ENCODE measurements around the gene CLCN1. TPM values are rescaled to one million over a fixed set of nuclear protein-coding genes. Genes with fewer than 3 reads are reported as not detected.
A peak's percentile ranks its signal among the peaks of the same experiment; 100 is the strongest.

CLCN1 gene
- polyA plus RNA-seq, 4 donors = 0.10 to 0.24 (median 0.12) TPM

DNA sequence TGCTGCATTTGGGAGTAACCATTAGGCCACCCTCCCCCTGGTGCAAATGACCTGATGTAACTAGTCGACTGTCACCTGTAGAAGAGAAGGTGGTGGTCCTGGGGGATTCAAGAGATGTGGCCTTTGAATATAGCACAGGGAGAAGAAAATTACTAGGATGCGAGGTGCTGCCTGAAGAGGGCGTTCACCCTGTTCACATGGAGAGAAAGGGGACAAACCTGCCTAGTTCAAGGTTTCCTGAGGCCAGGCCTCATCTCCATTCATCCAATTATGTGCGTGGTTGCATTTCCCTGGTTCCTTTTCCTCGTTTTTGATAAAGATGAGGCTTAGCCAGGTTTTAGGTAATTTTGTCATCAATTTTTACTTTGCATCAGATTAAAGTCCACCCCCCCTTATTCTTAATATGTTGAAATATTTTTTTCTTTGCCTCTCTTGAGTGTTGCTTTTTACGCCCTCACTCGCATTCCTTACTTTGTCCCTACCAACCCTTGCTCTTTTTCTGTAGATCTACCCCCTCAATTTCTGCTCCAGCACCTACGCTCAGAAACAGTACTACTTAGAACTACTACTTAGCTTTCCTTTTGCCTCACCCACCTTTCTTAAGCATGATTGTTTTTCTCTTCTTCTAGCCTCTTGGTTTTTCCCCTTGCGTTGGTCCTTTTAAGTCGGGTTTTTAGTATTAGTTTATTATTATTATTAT is 13.7 kb downstream of the CLCN1 start:
- no peak for DNase-seq (ENCODE audit: low read depth in 4 of 4, low spot score in 3 of 4)

DNA sequence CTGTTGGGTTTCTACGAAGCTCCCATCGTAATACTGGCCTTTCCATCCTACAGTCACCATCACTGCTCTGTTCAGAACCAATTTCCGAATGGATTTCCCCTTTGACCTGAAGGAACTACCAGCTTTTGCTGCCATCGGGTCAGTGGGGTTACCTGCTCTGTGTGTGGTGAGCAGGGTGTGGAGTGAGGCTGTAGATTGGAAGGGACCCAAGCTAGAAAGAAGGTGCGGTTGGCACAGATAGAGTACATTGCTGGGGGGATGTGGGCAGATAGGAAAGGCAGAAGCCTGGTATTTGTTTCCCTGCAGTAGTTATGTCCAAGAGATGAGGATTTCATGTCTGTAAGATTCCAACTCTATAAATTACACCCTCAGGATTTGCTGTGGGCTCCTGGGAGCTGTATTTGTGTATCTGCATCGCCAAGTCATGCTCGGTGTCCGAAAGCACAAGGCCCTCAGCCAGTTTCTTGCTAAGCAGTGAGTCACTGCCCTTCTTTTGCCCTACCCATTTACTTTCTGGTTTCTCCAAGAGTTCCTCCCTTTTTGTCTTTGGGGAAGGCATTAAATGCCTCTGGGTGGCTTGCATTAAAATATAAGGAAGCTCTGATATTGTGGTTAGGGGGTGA is 15.4 kb downstream of the CLCN1 start:
- no peak for DNase-seq (ENCODE audit: low read depth in 4 of 4, low spot score in 3 of 4)

DNA sequence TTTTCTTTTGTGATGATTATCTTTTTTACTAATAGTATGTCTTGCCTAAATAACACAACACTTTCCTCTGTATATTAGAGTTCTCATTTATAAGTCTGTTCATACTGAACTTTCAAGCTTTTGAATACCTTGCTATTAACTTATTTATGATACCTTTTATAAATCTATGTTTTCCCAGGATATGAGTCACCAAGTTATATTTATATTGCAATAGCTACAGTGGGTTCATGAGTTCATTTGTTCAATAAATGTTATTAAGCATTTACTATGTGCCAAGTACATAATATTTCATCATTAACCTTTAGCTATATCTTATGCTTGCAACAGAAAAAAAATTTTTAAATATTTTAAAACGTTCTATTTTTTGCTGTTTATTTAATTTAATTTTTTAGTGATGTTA is 18.3 kb downstream of the CLCN1 start:
- DNase-seq (ENCODE audit: low read depth in 4 of 4, low spot score in 3 of 4) = no peak

DNA sequence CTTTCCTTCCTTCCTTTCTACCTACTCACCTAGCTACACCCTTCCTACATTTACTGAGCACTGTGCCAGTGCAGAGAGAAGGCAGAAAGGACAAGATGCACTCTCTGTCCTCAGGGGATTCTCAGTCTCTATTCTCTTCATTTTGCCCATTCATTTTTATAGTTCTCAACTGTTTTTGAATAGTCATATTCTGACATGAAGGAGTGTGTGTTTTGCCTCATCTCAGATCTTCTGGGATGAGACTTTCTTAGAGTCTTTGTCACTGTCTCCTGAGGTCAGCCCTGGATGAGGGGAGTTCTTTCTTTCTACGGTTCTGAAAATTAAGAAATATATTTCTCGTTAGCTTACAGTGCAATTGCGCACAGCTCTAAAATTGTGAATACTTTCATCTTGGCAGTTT is 21.3 kb downstream of the CLCN1 start:
- no peak for DNase-seq (ENCODE audit: low read depth in 4 of 4, low spot score in 3 of 4)

DNA sequence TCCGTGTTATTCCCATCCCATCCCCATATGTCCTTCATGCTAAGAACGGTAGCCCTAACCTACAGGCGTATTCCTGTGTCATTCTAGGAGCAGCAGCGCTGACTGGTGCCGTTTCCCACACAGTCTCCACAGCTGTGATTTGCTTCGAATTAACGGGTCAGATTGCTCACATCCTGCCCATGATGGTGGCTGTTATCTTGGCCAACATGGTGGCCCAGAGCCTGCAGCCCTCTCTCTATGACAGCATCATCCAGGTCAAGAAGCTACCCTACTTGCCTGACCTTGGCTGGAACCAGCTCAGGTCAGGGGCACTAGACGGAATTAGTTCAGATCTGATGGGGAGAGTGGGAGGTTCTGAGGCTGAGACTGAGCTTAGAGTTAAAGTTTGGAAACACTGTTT is 25.9 kb downstream of the CLCN1 start:
- no peak for DNase-seq (ENCODE audit: low read depth in 4 of 4, low spot score in 3 of 4)

DNA sequence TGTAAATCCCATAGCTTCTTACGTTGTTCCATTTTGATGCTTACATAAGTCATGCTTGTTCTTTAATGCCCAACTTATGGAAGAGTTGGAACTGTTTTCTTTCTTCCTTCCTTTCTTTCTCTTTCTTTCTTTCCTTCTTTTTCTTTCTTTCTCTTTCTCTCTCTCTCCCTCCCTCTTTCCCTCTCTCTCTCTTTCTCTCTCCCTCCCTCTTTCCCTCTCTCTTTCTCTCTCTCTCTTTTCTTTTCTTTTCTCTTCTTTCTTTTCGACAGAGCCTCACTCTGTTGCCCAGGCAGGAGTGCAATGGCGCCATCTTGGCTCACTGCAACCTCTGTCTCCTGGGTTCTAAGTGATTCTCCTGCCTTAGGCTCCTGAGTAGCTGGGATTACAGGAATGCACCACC is 27.7 kb downstream of the CLCN1 start:
- no peak for DNase-seq (ENCODE audit: low read depth in 4 of 4, low spot score in 3 of 4)

DNA sequence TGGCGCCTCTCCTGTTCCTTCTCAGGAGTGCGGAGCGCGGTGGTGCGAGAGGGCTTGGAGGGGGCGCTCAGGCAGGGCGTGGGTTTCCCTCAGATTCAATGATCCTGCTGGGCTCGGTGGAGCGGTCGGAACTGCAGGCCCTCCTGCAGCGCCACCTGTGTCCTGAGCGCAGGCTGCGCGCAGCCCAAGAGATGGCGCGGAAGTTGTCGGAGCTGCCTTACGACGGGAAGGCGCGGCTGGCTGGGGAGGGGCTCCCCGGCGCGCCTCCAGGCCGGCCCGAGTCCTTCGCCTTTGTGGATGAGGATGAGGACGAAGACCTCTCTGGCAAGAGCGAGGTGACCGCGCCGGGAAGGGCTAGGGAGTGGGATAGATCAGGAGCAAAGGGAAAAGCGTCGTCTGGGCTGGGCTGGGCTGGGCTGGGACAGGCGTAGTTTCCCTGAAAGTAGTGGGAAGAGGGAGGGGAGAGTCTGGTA is 29.6 kb downstream of the CLCN1 start:
- DNase-seq (ENCODE audit: low read depth in 4 of 4, low spot score in 3 of 4) = peak in 2 of 4 donors; percentile 37 to 45

DNA sequence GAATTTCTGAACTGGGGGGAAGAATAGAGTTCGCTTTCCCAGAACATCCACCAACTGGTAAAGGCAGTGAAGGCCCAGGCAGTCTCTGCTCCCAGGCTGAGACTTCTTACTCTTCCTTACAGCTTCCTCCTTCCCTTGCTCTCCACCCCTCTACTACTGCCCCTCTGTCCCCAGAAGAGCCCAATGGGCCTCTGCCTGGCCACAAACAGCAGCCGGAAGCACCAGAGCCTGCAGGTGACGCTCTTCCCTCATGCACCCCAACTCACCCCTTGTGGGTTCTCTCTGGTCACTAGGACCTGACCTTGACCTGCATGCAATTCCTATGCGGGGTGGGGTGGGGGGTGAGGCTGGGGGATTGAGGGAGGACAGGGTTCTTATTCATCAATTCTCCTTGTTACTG is 30.1 kb downstream of the CLCN1 start:
- DNase-seq (ENCODE audit: low read depth in 4 of 4, low spot score in 3 of 4) = no peak

DNA sequence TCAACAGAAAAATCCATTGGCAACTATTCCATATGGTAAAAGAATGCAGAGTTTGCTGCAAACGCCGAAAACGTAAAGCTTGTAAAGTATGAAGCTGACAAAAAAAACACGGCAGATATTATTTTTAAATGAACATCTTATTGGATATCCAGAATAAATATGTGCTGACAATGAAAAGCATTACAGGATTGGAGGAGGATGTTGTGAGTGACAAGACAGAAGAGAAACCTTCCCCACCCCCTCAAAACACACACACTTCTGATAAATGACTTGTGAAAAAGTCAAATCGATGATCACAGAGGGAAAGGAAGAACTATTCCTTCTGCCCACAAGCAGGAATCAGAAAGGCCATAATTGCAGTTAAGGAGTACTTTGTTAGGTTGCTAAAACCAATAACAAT is 32.0 kb downstream of the CLCN1 start:
- no peak for DNase-seq (ENCODE audit: low read depth in 4 of 4, low spot score in 3 of 4)

DNA sequence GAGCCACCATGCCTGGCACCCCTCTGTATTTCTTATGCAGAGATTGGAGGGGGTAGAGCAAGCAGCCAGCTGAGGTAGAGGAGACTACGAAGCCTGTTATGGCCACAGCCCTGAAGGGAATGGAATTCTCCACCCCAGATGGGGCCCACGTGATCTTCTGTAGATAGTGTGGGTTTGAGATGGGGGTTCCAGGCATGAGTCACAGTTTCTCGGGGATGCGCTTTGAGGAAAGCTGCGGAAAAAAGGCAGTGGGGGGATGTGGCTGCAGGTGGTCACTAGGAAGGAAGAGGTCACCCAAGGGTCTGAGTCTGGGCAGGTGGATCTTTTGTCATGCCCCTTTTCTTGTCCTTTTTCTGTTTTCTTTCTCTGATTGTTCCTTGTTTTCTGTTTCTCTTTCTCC is 35.1 kb downstream of the CLCN1 start:
- no peak for DNase-seq (ENCODE audit: low read depth in 4 of 4, low spot score in 3 of 4)

DNA sequence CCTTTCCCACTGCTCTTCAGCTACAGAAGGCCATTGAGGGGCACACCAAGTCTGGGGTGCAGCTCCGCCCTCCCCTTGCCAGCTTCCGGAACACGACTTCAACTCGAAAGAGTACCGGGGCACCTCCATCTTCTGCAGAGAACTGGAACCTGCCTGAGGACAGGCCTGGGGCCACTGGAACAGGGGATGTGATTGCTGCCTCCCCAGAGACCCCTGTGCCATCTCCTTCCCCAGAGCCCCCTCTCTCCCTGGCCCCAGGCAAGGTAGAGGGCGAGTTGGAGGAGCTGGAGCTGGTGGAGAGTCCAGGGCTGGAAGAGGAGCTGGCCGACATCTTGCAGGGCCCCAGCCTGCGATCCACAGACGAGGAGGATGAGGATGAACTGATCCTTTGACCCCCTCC is 35.7 kb downstream of the CLCN1 start:
- no peak for DNase-seq (ENCODE audit: low read depth in 4 of 4, low spot score in 3 of 4)

DNA sequence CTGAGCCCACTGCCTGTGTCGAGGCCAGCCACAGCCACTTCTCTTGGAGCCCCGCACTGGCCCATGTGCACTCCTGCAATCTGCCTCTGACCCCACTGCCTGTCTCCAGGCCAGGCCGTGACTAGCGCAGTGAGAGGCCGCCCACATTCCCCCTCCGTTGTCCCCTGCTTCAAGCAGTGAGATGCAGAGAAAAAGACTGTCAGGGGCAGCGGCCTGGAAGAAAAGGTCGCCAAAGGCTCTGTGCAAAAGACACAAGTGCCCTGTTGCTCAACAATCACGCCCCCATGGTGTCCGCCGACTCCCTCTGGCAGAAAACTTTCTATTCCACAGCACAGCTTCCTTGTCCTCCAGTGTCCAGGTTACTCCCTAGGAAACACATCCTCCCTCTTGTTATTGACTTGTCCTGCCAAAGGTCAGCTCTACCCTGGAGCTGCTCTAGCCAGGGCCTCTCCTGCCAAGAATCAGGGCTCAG is 36.7 kb downstream of the CLCN1 start:
- DNase-seq (ENCODE audit: low read depth in 4 of 4, low spot score in 3 of 4) = no peak

DNA sequence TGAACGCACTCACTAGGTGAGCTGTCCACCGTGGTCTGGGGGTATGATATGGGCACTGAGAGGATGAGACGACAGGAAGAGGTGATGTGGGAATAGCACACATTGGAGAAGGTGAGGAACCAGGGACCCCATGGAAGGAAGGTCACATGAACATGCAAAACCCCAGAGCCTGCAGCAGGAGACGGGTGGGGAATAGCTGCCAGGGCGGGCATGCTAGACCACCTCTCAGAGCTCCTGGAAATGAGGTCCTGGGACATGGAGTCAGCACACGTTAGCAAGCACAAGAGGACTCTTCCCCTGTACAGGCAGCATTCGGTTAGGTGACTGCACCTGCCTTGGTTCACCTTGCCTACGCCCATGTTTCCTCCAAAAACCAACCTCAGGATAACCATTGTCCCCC is 38.5 kb downstream of the CLCN1 start:
- no peak for DNase-seq (ENCODE audit: low read depth in 4 of 4, low spot score in 3 of 4)

DNA sequence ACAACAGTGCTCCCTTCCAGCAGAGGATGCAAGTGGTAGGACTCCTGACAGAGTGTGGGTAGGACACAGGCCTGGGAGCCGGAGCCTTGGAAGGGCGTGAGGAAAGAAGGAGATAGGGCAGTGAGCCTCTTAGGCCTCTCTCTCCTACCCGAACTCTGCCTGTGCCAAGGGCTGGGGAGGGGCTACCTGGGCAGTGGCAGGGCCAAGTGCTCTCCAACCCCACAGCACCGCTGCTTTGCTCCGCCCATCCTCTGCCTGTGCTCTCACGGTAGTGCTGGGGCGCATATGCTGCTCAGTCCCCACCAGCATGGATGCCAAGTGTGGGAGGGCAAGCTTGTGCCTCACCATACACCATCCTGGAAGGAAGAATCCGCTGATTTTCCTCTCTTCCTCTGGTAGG is 39.1 kb downstream of the CLCN1 start:
- DNase-seq (ENCODE audit: low read depth in 4 of 4, low spot score in 3 of 4) = no peak

DNA sequence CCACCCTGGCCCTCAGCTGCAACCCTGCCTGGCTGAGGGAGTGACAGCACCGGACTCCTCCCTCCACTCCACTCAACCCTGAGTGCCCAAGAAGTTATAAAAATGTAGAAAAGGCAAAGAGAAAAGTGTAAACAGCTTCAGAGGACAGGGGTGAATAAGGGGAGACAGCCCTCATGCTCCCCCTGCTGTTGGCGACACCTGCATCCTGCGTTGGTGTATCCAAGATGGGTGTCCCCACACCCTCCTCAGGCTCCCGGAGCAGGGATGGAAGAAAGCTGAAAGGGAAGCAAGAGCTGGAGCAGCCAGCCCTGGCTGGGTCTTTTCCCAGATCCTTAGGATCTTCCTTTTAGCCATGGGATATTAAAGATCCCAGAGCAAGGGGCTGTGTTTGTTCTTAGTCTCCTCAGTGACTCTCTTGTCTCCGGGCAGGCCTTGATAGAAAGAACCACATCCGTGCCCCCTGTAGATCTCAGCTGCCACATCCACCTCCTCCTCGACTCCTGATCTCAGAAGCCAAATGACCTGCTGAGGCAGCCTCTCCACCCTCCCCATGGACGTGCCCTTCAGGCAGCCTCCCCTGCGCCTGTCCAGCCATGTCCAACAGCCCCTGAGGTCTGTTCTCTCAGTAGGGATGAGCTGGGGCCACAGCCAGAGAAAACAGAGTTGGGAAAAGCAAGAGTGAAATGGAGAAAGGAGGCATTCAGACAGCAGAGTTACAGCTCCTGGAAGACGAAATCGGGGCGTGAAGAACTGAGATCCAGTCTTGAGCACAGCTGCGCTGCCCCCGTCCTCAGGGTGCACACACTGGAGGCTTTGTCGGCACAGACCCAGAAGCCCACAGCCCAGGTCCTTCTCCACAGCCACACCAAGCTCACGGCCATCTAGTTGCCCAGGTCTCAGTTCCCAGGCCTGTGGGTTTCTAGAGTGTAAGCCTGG is 39.8 kb downstream of the CLCN1 start:
- DNase-seq (ENCODE audit: low read depth in 4 of 4, low spot score in 3 of 4) = no peak

DNA sequence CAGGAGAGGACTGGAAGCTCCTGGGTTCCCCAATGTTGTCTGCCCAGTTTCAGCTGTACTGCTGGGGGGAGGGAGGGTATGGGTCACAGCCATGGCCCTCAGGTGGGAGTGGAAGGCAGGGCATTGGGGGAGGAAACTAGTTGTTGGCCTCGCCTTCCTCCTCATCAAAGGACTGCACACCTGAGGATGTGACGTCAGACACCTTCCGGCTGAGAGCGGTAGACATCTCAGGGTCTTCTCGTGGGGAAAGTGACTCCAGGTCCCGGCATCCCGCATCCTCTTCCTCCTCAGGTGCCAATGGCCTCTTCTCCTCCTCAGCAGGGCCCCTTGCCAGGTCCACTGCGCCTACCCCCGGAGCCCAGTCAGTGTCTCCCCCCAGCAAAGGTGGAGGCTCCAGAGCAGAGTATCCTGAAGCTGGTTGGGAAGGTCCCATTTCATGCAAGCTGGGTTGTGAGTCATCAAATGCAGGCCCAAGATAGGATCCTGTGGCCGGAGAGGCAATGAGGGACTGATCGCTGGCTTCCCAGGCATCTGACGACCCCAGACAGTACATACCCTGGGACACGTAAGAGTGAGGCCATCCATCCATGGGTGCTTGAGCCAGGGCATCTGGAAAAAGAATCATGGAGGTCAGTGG is 40.6 kb downstream of the CLCN1 start:
- no peak for DNase-seq (ENCODE audit: low read depth in 4 of 4, low spot score in 3 of 4)

DNA sequence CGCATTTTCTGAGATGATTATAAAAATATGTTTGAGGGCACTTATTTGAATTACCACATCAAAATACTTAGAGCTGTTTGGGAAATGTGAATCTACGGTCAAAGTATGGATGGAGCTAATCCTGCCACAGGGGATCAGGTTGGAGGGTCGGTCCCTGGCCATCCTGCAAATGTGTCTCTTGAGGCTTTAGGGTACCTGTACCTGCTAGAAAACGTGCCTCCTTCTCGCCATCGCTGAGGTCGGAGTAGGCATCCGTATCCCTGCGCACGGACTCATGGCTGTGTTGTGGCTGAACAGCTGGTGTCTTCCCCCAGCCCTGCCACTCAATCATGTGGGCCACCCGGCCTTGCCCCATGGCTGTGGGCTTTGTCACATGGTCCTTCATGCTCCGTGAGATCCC is 42.7 kb downstream of the CLCN1 start:
- DNase-seq (ENCODE audit: low read depth in 4 of 4, low spot score in 3 of 4) = no peak

DNA sequence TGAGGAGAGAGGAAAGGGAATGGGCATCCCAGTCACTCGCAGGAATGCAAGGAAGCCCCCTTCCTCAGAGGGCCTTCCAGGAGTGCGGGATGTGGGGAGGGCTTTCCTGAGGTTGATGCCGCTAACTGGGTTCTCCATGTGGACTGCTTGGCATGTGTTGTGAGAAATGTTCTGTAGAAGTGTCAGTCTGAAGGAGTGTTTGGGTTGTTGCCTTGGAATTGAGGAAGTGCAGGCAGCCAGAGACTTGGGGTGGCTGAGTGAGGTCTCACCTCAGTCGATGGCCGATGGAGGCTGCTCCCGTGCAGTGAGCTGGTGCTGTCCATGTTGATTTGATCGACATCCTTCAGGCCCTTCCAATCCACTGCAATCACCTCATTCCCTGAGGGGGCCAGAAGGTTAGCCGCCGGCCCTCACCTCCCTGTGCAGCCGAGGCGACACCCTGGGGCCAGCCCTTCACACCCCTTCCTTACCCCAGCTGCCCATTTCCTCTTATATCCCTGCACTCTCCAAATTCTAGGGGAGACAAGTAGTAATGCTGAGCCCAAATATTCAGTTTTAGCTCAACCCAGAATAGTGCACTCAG is 44.0 kb downstream of the CLCN1 start:
- DNase-seq (ENCODE audit: low read depth in 4 of 4, low spot score in 3 of 4) = no peak

DNA sequence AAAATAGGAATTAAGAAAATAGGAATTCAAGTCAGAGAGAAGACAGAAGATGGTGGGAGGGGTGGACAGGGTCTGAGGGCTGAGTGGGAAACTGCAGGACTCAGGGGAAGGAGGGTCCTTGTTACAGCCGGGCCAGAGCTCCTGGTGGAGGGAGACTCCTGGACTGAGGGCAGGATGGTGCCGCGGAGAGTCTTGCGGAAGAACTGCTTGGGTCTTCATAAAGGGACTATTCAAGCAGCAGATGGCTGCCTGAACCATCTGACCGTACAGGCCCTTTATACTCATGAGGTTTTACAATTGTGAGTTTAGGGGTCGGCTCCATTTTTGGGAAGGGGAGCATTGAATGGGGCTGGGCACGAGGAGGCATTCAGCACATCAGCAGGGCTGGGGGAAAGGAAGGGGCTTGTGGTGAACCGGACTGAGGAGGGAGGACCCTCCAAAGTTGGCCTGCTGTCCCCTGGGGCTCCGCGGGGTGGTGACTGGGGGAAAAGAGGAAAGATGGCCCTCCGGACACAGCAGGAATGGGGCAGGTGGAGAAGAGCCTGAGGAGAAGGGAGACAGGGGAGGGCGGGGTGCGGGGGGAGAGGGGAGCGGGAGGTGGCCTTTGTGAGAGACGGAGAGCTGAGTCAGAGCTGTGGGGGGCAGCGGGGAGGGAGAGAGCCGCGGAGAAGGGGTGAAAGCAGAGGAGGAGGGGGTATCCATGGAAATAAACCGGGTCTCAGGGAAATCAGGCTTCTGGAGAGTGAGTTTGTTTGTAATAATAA is 45.1 kb downstream of the CLCN1 start:
- no peak for DNase-seq (ENCODE audit: low read depth in 4 of 4, low spot score in 3 of 4)
